ENCODE results near the gene PTDSS2.
"Not testable (repeated sequence)": the region's sequence is repeated elsewhere in the genome, so short reads cannot be mapped to it uniquely, and the experiment has no call there.

PTDSS2 gene

GRCh38 chr11:468493-468892 is 18.4 kb downstream of the PTDSS2 start:
- DNase-seq (ENCODE audit: low read depth in 2 of 2) = no peak

GRCh38 chr11:469026-469683 is 19.1 kb downstream of the PTDSS2 start:
- not testable (repeated sequence) for DNase-seq (ENCODE audit: low read depth in 2 of 2)

GRCh38 chr11:469684-470560 is 19.8 kb downstream of the PTDSS2 start:
- DNase-seq (ENCODE audit: low read depth in 2 of 2) = no peak

DNA sequence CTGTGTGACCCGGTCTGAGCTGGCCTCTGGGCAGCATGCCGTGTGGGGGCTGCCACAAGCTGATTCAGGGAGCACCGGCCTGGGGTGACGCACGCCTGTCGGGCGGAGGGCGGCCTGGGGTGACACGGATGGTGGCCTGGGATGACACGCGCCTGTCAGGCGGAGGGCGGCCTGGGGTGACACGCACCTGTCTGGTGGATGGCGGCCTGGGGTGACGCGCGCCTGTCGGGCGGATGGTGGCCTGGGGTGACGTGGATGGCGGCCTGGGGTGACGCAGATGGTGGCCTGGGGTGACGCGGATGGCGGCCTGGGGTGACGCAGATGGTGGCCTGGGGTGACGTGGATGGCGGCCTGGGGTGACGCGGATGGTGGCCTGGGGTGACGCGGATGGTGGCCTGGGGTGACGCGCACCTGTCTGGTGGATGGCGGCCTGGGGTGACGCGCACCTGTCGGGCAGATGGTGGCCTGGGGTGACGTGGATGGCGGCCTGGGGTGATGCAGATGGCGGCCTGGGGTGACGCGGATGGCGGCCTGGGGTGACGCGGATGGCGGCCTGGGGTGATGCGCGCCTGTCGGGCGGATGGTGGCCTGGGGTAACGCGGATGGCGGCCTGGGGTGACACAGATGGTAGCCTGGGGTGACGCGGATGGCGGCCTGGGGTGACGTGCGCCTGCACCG is 21.5 kb downstream of the PTDSS2 start:
- no peak for DNase-seq (ENCODE audit: low read depth in 2 of 2)

DNA sequence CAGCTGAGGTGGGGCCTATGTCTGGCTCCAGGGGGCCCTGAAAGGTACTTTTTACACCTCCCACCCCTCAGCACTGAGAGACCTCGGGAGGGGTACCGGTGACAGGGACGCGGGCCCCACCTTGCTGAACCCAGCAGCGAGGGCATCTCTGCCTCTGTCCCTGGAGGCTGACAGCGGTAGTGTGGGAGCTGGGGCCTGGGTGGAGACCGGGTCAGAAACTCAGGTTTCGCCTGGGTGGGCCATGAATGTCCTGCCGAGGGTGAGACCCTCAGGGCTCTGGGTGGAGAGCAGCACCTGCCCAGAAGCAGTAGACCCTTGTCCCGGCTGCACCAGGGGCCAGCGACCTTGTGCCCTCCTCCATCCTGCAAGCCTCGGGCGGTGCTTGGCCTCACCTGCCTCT is 22.2 kb downstream of the PTDSS2 start:
- no peak for DNase-seq (ENCODE audit: low read depth in 2 of 2)

GRCh38 chr11:472816-473215 is 22.7 kb downstream of the PTDSS2 start:
- DNase-seq (ENCODE audit: low read depth in 2 of 2) = no peak

DNA sequence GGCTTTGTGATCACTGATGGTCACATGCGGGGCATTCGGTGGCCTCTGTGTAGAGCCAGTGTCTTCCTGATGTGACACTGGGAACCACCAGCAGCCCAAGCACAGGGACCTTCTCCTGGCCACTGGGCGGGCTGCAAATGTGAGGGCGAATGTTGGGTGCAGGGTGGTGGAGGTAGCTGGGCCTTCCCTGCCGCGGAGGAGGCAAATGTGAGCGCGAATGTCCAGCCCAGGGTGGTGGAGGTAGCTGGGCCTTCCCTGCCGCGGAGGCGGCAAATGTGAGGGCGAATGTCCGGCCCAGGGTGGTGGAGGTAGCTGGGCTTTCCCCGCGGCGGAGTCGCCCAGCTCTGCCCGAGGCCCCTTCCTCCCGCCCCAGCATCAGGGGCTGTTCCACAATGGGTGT is 23.3 kb downstream of the PTDSS2 start:
- no peak for DNase-seq (ENCODE audit: low read depth in 2 of 2)

DNA sequence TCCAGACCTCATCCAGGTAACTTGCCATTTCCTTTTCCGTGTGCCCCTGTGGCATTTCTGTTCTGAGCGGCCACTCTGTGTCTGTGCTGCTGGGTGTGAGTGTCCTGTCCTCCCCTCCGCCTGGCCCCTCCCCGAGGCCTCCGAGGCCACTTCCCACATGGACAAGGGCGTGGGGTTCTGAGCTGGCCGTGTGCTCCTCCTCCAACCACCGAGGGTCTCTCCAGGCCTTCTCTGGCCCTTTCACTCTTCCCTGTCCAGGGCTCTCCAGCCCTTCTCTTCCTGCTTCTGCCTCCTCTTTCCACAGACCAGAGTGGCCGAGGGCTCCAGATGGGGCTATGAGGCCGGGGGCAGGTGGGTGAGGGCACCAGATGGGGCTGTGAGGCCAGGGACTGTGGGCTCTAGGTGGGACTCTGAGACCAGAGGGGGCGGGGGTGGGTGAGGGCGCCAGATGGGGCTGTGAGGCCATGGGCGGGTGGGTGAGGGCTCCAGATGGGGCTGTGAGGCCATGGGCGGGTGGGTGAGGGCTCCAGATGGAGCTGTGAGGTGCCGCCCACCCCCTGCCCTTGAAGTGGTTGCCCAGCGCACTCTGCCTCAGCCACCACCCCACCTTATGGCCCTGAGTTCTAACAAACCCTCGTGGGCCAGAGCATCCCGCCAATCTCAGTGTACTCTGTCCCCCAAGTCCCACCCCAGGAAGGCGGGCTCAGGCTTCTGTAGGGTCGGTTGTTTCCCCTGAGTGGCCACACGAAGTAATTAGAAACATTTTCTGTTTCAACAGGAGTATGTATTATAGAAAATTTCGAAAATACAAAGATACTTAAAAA is 24.1 kb downstream of the PTDSS2 start:
- DNase-seq (ENCODE audit: low read depth in 2 of 2) = no peak

- DNase-seq (ENCODE audit: low read depth in 2 of 2) = no peak
Measured at GRCh38 chr11:474914-475506, 24.9 kb downstream of the PTDSS2 start.

GRCh38 chr11:475941-476340 is 25.9 kb downstream of the PTDSS2 start:
- DNase-seq (ENCODE audit: low read depth in 2 of 2) = no peak

- no peak for DNase-seq (ENCODE audit: low read depth in 2 of 2)
Measured at GRCh38 chr11:476416-476815, 26.3 kb downstream of the PTDSS2 start.

DNA sequence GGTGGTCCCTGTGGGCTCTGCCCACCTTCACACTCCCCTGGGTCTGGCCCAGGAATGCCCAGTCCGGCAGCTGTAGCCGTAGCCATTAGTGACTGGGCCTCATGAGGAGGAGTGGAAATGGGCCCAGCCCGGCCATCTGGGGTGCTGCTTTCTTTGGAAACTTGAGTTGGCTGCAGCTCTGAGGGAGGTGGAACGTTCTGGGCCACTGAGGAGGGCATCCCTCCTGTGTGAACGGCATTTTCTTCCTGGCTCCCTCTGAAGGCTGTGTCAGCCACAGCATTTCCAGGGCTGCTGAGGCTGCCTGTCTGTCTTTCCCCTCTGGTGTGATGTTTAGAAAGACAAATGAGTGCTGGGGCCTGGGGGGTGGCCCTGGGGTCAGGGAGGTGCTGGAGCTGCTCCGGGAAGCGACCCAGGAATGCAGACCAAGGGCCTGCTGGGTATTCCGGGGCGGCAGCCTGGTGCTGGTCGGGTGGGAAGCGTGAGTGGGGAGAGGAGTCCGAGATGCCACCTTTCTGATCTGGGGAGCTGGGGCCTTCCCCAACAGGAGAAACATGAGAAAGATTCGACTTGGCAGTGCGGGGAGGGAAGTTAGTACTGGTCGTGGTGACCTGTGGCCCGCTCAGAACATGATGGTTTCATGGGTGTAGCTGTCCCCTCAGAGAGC is 27.1 kb downstream of the PTDSS2 start:
- no peak for DNase-seq (ENCODE audit: low read depth in 2 of 2)

DNA sequence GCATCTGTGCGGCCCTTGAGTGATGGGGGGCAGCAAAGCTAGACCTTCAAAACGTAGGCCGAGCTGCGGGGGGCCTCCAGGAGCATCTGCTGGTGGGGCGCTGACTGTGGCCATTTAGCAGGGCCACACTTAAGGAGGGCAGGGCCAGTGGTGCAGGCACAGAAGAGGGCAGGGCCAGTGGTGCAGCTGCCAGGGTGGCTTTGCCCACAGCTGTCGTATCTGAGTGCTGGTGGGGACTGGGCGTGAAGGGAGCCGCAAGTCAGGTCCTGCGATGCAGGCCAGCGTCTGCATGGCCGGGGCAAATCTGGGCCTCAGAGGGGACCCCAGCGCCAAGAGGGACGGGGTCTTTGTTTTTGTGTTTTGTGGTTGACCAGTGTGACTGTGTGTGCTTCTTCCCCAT is 29.2 kb downstream of the PTDSS2 start:
- DNase-seq (ENCODE audit: low read depth in 2 of 2) = no peak

DNA sequence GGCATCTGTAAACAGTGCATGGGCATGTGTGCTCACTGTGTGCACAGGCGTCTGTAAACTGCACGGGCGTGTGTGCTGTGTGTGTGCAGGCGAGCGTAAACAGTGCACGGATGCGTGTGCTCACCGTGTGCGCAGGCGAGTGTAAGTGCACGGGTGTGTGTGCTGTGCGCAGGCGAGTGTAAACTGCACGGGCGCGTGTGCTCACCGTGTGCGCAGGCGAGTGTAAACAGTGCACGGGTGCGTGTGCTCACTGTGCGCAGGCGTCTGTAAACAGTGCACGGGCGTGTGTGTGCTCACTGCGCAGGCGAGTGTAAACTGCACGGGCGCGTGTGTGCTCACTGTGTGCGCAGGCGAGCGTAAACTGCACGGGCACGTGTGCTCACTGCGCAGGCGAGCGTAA is 34.5 kb downstream of the PTDSS2 start:
- no peak for DNase-seq (ENCODE audit: low read depth in 2 of 2)

DNA sequence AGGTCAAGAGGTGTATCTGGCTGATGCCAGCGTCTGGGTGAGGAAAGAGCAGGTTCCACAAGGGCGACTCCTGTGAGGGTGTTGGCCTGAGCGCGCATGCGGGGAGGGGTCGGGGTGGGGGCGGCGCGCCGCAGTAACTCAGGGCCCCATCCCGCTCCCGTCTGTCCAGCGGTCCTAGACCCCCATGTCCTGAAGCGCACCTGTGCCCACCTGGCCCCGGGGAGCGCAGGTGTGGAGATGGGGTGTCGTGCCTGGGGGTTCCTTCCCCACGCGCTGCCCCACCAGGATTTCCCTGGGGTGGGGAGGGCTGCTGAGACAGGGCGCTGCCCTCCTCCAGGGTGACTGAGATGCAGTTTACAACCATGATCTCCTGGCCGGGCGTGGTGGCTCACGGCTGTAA is 36.1 kb downstream of the PTDSS2 start:
- DNase-seq (ENCODE audit: low read depth in 2 of 2) = no peak

DNA sequence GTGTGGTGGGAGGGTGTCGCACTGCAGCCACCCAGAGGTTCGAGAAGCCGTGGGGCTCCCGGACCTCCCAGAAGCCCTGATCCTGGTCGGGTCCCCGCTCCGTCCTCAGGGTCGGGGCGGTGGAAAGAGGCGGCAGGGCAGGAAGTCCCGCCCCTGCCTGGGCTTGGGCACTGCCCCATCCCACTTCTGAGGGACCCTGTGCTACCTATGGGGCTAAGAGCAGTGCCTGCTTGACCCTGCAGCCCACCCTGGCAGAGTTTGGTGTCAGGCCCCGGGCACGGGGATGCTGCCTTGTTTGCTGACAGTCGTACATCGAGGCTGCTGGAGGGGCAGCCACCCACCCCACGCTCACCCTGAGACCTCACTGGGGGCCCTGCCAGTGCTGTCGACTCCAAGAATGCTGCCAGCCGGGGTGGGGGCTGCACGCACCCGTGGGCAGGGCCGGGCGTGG is 37.5 kb downstream of the PTDSS2 start:
- DNase-seq (ENCODE audit: low read depth in 2 of 2) = no peak

DNA sequence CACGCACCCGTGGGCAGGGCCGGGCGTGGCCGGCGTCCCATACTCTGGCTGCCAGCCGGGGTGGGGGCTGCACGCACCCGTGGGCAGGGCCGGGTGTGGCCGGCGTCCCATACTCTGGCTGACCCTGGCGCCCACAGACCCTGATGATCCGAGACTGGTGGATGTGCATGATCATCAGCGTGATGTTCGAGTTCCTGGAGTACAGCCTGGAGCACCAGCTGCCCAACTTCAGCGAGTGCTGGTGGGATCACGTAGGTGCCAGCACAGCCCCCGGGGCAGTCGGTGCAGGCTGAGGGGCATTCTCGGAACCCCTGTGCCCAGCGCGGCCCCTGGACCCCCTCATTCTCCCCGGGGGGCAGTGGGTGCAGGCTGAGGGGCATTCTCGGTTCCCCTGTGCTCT is 38.0 kb downstream of the PTDSS2 start:
- no peak for DNase-seq (ENCODE audit: low read depth in 2 of 2)

DNA sequence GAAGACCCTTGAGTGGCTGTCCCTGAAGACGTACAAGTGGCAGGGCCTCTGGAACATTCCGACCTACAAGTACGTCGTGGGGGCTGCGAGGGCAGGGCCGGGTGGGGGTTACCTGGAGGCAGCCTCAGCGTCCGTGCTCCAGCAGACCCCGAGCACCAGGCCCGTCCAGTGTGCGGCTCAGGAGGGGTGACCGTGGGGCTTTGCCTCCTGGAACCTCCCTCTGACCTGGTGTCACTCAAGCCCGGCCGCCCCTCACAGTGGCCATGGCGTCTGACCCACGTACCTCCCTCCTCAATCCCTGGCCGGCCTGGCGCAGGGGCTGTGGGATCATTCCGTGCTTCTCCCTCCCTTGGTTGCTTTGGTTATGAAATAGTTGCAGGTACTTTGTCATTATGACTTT is 38.5 kb downstream of the PTDSS2 start:
- no peak for DNase-seq (ENCODE audit: low read depth in 2 of 2)

- DNase-seq (ENCODE audit: low read depth in 2 of 2) = no peak
Measured at GRCh38 chr11:488992-489391, 38.9 kb downstream of the PTDSS2 start.

GRCh38 chr11:489610-490185 is 39.6 kb downstream of the PTDSS2 start:
- DNase-seq (ENCODE audit: low read depth in 2 of 2) = no peak
